Body of pancreas (tissue), 4 donors: Measurements from ENCODE around the gene LHFPL3.

ENCODE experiments used
- POLR2A ChIP-seq, 3 donors: fragments of 450-650 bp; IDR thresholded peaks; one replicate each; pipeline ENCODE4 v1.6.1; 2016; ENCODE audit warnings: antibody characterized with exemption in 3 of 3, mild to moderate bottlenecking in 2 of 3
- TF ChIP-seq, protein P1 (sequence below), 7 experiments: fragments of 450-650 bp in 4 of 7; fragments of 200-600 bp in 3 of 7; sonication (generic) in 3 of 7; IDR thresholded peaks; one replicate each; pipeline ENCODE4 v1.5.1; 2016 to 2019; ENCODE audit warnings: antibody characterized with exemption in 7 of 7

DNA sequence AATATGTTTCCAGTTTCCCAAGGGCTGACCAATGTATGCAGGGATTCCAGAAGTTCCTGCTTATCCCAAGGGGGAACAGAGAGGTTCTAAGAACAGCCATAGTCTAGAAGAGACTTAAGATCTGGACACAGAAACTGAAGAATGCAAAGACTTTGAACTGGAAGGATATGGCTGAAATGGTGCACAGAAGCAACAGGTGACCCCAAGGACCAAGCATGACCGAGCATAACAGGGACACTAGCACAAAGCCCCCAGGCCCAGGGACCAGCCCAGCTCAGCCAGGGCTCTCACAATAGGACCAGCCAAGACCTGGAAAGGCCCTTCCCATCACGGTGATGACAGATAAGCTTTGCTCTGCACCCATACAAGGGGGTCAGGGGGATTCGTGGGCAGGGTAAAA lies 472.6 kb downstream of the LHFPL3 start:
- TF ChIP-seq, protein P1, sequence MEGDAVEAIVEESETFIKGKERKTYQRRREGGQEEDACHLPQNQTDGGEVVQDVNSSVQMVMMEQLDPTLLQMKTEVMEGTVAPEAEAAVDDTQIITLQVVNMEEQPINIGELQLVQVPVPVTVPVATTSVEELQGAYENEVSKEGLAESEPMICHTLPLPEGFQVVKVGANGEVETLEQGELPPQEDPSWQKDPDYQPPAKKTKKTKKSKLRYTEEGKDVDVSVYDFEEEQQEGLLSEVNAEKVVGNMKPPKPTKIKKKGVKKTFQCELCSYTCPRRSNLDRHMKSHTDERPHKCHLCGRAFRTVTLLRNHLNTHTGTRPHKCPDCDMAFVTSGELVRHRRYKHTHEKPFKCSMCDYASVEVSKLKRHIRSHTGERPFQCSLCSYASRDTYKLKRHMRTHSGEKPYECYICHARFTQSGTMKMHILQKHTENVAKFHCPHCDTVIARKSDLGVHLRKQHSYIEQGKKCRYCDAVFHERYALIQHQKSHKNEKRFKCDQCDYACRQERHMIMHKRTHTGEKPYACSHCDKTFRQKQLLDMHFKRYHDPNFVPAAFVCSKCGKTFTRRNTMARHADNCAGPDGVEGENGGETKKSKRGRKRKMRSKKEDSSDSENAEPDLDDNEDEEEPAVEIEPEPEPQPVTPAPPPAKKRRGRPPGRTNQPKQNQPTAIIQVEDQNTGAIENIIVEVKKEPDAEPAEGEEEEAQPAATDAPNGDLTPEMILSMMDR (IDR thresholded peaks at IDR 0.05), result no peak
- TF ChIP-seq POLR2A (IDR thresholded peaks at IDR 0.05), result no peak
